Activated naive CD4-positive, alpha-beta T cell treated with anti-CD3 and anti-CD28 coated beads, Interleukin-2, amount 50 U/mL, for 72 hours (primary cell): ENCODE measurements around the gene GORASP1. TPM values are rescaled to one million over a fixed set of nuclear protein-coding genes. Genes with fewer than 3 reads are reported as not detected.

Source experiments
- ATAC-seq, 2 donors: fragments of 150-1000 bp; cut with Tn5 transposase; 2 replicates each; pipeline ENCODE4 v1.10.0; 2021; ENCODE audit warnings: mild to moderate bottlenecking in 2 of 2, moderate library complexity in 2 of 2
- DNase-seq, 2 donors: peaks; one replicate each; pipeline ENCODE4 v3.0.0; 2021 to 2022; ENCODE audit warnings: low spot score in 2 of 2
- H3K27ac Mint-ChIP-seq, 2 donors: one replicate each; pipeline ENCODE4 v1.8.0; 2022; ENCODE audit warnings: mild to moderate bottlenecking in 2 of 2, mixed read lengths in 2 of 2
- H3K36me3 Mint-ChIP-seq, 2 donors: one replicate each; pipeline ENCODE4 v1.8.0; 2022; ENCODE audit warnings: mixed read lengths in 2 of 2
- H3K9me3 Mint-ChIP-seq, 2 donors: one replicate each; pipeline ENCODE4 v1.8.0; 2022; ENCODE audit warnings: mixed read lengths in 2 of 2
- total RNA-seq, 2 donors: library from RNA; stranded (reverse); gene quantifications; one replicate each; pipeline ENCODE4 v1.2.3, GENCODE V29; 2022

The GORASP1 gene
- total RNA-seq, 2 donors from 2014 or later = 19.0 to 22.7 TPM

DNA sequence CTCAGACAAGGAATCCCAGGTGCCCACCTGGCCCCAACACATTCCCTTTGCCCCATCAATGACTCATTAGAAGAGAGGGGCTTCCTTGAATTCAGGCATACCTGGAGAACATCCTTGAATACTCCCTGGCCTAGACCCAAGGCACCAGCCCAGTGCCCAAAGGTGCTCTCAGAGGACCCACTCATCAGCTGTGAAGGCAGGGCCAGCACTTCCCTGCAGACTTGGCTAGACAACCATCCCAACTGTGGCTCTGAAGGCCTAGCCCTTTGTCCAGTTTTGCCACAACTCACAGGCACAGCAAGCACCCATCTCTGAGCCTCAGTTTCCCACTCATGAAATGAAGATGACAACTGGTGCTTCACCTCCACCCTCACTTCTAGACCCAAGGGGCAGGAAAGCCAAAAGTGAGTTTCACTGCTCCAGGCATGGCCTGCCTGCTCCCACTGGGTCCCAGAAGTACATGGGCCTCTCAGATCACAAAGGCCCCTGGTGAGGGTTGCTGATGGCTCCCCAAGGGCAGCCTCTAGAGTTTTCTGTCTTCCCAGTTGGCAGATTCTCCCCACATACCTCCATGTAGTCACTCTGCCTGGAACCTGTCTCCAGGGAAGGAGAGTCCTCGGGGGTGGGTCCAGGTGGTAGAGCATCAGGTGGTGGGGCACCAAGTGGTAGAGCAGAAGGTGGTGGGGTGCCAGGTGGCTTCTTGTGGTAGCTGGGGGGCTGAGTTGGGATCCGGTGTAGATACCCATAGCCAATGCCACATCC is 7.5 kb downstream of the GORASP1 start:
- no peak for ATAC-seq
- Mint-ChIP-seq H3K9me3 (no peaks in the 10 kb centered on the region), H3K27ac (peak overlapping the region in 1 of 2 donors; percentile 73), H3K36me3 (peaks cover 0 to 2% of the 10 kb centered on the region in 2 donors)
- DNase-seq = no peak

DNA sequence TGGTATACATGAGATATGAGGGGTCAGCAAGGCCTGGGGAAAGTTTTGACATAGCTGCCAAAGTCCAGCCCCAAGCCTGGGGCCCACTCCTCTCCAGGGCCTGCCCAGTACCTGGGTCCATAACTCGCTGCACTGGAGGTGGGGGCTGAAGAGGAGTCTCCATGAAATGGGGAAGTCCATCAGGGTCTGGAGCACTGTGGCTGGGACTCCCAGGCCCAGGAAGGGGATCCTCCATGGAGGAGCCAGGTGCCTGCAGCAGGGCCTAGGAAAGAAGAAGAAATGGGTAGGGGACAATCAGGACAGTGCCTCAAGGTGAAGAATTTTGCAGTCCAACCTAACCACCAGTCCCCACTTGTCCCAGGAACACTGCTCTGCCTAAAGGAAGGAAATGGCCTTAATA is 8.2 kb downstream of the GORASP1 start:
- no peaks in the 10 kb centered on the region for H3K9me3 Mint-ChIP-seq
- ATAC-seq = no peak

DNA sequence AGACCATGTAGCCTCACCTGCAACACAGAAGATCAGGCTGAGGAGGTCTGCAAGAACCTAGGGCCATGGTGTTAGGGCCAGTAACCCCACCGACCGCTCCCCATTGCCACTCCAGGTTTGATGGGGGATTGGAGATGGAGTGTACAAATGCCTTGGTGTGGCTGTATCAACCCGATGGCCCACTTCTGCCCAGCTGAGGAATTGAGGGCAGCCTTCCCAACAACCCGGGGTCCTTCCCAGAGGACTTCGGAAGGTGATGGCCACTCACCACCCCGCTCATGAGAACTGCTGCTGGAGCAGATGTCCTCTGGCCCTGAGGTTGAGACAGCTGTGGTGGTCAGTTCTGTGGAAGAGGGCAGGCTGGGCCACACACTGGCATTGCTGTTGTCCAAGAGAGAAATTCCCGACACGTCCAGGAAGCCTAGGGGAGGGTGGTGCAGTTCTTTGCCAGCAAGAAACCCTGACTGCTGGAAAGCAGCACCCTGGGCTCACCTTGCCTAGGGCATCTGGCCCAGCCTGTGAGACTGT is 8.9 kb downstream of the GORASP1 start:
- DNase-seq = no peak
- H3K27ac Mint-ChIP-seq = peak overlapping the region in 1 of 2 donors; percentile 22
- H3K36me3 Mint-ChIP-seq = peaks cover 0 to 6% of the 10 kb centered on the region in 2 donors
- ATAC-seq = no peak
- no peaks in the 10 kb centered on the region for H3K9me3 Mint-ChIP-seq

More for the DNA sequence above, 8.2 kb downstream of the GORASP1 start:
- Mint-ChIP-seq H3K36me3 (peaks cover 0 to 6% of the 10 kb centered on the region in 2 donors), H3K27ac (no peak overlapping the region)
- no peak for DNase-seq

DNA sequence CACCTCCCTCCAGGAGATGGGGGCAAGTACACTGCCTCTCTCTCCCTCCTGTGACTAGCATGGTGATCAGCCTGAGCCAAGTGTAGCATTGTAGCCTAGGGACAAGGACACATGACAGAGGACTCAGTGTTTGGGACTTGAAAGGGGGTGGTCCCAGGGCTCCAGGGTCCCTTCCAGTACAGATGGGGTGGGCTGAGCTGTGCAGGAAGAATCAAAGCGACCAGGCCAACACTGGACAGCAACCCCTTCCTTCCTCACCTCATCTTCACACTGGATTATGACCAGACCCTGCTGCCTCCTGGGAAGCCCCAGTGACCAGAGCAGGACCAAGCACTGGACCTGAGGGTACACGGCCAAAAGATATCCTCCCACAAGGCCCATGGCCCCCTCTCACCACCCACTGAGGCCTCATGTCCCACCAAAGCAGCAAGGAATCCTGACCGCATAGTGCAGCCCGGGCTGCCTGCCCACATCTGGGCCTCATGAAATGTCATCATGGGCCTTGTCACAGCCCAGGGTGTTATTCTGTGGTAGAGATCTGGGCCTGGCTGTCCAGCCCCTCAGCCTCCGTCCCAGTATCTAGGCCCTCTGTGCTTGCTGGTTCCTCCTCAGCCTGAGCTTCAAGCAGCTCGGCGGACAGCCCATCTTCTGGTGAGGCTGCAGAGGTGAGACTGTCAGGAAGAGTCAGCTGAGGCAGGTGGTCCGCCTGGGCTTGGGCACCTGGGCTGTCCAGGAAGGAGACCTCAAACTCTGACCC is 9.5 kb downstream of the GORASP1 start:
- ATAC-seq (no peak), DNase-seq (no peak)
- Mint-ChIP-seq H3K27ac (peak overlapping the region; percentile 22 to 45), H3K9me3 (no peaks in the 10 kb centered on the region), H3K36me3 (peaks cover 0 to 6% of the 10 kb centered on the region in 2 donors)

DNA sequence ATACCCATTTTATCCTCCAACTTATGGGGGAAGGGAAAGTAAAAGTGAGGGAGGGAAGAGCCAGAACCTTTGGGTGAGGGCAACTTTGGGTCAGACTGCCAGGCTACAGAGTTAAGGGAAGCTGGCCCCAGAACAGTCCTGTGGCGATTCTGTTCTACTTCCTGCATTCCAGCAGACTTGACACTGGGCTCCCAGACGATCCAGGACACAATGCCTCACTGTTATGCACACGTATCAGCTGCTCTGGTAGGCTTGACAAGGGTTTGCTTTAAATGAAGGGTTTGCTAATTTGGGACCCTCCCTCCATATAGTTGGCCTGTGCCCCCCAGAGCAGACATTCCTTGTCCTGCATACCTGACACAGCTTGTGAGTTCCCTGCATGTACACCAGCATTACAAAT is 10.7 kb downstream of the GORASP1 start:
- Mint-ChIP-seq H3K36me3 (peaks cover 0 to 6% of the 10 kb centered on the region in 2 donors), H3K27ac (peak overlapping the region; percentile 35 to 65), H3K9me3 (no peaks in the 10 kb centered on the region)
- DNase-seq = no peak
- ATAC-seq = no peak

DNA sequence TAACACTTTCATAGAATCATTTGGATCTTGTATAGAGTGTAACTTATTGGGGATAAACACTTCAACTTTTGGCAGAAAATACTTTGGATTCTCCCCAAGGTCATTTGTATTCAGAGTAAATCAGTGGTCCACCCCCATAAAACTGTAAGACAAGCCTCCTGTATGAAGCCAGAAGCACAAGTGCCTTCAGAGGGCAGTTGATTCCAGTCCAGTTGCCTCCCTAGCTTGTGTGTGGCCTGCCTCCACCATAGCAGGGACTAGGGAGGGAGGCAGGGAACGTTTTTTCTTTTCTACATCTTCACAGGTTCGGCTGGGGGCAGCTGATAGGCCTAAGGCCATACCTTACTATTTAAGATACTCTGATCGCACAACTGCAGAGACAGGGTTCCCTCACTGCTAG is 11.6 kb downstream of the GORASP1 start:
- no peaks in the 10 kb centered on the region for H3K9me3 Mint-ChIP-seq
- no peak for DNase-seq
- no peak overlapping the region for H3K27ac Mint-ChIP-seq
- no peak for ATAC-seq
- peaks cover 0 to 6% of the 10 kb centered on the region in 2 donors for H3K36me3 Mint-ChIP-seq

DNA sequence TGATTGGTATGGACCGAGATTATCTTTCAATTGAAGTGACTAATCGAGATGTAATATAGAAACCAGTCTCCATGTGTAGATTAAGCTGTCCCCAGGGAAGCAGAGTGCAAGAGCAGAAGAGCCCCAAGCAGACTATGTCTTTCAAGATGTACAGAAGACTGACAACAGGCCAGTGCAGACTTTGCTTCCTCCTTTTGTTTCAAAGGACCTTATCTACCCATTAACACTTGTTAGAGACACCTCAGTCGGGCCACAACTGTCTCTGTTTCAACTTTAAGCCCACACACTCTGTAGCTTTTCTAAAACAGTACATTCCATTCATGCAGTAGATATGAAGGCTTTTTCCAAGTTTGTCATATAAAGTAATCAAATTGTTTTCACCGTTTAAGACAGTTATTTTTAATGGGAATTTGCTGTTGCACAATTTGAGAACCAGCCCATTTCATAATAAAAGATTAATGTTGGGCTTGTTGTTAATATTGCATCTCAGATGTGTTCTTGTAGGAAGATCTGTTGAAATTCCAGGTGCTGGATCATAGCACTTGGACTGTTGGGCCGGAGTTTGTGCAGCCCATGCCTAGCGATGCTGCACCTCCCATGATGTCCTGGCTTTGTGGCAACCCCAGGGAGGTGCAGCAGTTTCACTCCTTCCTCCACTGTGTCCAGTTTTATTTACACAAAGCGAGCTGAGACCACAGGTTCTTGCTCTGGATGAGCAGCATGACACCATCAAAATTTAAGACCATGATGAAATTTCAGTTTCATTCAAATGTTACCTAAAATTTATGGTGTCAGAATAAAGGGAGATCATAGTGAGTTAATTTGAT is 12.4 kb downstream of the GORASP1 start:
- ATAC-seq = no peak
- Mint-ChIP-seq H3K36me3 (peaks cover 0 to 6% of the 10 kb centered on the region in 2 donors), H3K9me3 (no peaks in the 10 kb centered on the region), H3K27ac (no peak overlapping the region)
- no peak for DNase-seq

DNA sequence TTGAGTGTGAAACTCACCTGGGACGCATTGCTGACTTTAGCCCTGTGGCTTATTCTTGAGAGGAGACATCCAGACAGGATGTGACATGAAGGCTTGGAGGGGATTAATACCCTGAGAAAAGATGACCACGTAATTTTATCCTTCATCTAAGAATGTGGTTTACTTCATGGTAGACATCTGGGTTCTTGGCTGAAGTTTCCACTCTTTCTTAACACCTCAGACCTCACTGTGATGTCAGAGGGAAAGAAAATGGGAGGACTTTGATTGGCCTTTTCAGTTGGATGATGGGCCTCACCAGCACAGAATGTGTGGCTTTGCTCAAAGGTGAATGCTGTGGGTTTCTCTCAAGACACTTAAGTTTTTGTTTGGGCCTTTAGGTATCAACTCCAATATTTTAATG is 16.5 kb downstream of the GORASP1 start:
- no peaks in the 10 kb centered on the region for H3K9me3 Mint-ChIP-seq
- peak in 1 of 2 donors; percentile 71 for ATAC-seq
- peaks cover 6 to 7% of the 10 kb centered on the region in 2 donors for H3K36me3 Mint-ChIP-seq
- H3K27ac Mint-ChIP-seq = peak overlapping the region in 1 of 2 donors; percentile 38
- DNase-seq = no peak

DNA sequence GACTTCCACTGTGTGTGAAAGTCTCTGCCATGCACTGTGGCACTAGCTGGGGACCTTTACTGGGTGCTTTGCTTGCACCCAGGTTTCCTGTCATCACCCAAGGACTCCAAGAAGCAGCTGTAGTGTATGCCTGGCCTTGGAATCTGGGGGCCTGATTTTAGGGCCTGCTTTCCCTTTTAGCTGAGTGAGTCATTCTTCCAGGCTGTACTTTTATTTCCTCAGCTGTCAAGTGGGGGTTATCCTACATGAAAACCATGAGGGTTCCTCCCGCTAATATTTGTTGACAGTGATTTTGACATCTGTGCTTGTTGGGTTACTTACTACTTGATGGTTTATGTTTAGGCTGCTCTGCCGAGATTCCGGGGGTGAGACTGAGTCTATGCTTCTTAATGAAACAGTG is 18.5 kb downstream of the GORASP1 start:
- Mint-ChIP-seq H3K9me3 (no peaks in the 10 kb centered on the region), H3K36me3 (peaks cover 0 to 7% of the 10 kb centered on the region in 2 donors), H3K27ac (no peak overlapping the region)
- ATAC-seq (no peak), DNase-seq (no peak)

DNA sequence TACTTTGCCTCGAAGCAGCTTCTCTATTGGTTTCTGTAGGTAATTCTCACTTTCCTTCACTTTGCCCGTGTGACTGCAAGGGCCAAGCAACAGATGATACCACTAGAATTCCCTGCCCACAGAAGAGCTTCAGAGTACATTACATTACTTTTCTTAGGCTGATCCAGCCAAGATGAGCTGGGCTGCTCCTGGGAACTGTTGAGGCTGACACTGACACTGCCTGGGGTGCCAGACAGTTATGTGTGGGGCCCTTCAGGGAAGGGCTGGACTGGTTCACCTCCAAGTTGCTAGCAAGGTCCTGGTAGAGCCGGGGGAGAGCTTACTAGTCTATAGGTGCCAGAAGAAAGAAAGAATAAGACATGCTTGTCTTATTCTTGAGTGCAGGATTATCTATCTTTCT is 19.0 kb downstream of the GORASP1 start:
- ATAC-seq (no peak), DNase-seq (no peak)
- H3K27ac Mint-ChIP-seq = no peak overlapping the region
- no peaks in the 10 kb centered on the region for H3K9me3 Mint-ChIP-seq
- peaks cover 1 to 7% of the 10 kb centered on the region in 2 donors for H3K36me3 Mint-ChIP-seq

DNA sequence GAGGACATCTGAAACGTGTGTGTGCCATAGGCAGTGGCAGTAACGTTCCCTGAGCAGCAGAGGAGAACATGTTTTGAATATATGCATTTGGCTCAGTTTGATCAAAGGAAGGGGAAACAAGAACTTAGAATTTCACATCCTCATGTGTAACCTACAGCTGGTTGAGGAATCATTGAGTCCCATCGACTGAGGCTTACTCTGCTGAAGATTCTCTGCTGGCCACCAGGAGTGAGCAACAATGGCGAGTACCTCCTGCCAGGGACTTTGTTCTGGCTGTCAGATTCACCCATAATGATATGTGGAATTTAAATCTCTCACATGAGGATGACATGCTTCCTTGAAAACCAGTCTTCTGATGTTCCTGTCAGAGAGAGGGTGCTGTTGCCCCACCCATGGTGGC is 21.3 kb downstream of the GORASP1 start:
- no peak for ATAC-seq
- Mint-ChIP-seq H3K9me3 (peaks cover 0 to 7% of the 10 kb centered on the region in 2 donors), H3K27ac (no peak overlapping the region), H3K36me3 (peaks cover 12 to 20% of the 10 kb centered on the region in 2 donors)
- DNase-seq = no peak

DNA sequence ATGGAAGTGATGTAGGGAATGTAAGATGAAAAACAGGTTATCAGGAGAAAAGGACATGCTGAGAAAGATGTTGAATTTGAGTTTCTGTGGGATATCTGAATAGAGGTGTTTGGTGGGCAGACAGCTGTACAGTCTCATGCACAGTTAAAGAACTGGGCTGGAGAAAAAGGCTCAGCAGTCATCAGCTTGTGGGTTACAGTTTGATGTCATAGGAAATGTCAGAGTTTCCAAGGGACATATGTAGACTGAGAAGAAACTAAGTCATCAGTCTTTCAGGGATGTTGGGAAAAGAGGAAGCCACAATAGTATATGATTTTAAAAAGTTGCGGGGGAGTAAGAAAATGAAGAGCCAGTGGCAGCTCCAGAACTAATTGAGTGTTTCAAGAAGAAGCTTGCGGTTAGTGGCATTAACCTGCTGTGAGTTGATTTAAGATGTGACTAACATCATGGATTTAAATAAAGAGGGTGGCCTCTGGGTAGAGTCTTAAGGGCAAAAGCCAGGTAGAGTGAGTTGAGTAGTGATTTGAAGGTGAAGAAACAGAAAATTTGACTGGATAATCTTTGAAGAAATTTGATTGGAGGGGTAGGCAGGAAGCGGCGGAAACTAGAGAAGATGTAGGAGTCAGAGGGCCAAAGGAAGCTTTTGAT is 24.6 kb downstream of the GORASP1 start:
- Mint-ChIP-seq H3K9me3 (peaks cover 0 to 7% of the 10 kb centered on the region in 2 donors), H3K36me3 (peaks cover 12 to 20% of the 10 kb centered on the region in 2 donors)
- peak; percentile 75 to 96 for ATAC-seq

DNA sequence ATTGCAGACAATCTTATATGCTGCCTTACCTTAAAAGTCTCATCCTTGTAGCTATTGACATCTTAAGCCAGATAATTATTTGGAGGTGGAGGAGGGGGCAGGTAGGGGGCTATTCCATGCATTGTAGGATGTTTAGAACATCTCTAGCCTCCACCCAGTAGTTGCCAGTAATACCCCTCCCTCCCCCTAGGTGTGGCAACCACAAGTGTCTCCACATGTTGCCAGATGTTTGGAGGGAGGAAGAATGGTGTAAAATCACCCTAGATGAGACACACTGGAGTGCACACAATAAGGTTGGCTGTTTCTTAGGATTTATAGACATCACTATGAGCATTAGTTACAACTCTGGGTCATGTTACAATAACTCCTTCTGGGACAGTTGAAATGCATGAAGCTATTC is 27.4 kb downstream of the GORASP1 start:
- peak overlapping the region in 1 of 2 donors; percentile 41 for H3K27ac Mint-ChIP-seq
- peaks cover 5 to 31% of the 10 kb centered on the region in 2 donors for H3K36me3 Mint-ChIP-seq
- ATAC-seq (no peak), DNase-seq (no peak)
- peaks cover 0 to 7% of the 10 kb centered on the region in 2 donors for H3K9me3 Mint-ChIP-seq

More for the DNA sequence above, 24.6 kb downstream of the GORASP1 start:
- peak overlapping the region; percentile 74 to 91 for H3K27ac Mint-ChIP-seq
- DNase-seq = no peak

DNA sequence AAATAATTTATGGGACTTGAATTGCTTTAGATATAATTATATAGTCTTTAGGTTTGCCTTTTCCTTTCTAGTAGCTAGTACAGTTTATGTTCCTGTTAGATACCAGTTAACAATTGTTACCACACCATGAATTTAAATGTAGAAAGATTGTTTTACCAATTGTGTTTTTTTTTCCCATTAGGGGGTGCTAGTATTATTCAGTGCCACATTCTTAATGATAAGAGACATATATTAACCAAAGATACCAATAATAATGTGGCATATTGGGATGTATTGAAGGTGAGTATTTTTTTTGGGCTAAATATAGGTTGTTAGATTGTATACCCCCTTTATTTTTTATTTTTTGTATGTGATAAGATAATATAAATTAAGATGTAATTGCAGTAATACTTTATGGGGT is 27.9 kb downstream of the GORASP1 start:
- ATAC-seq (no peak), DNase-seq (no peak)
- peaks cover 5 to 36% of the 10 kb centered on the region in 2 donors for H3K36me3 Mint-ChIP-seq
- H3K9me3 Mint-ChIP-seq = peaks cover 0 to 7% of the 10 kb centered on the region in 2 donors
- H3K27ac Mint-ChIP-seq = no peak overlapping the region

DNA sequence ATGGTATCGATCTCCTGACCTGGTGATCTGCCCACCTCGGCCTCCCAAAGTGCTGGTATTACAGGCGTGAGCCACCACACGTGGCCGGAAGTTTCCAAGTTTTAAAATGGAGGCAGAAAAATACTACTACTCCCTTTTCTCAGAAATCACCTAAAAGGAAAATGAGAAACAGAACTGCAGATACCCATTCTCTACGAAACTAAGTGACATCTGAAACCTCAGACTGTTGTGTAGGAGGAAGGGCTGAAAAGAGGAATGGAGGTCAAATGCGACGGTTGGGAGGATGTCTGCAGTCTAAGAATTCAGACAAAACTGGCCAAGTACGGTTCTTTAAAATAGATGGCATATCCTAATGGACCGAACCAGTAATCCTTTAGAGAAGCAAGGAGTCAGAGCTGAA is 31.5 kb downstream of the GORASP1 start:
- ATAC-seq = no peak
- H3K27ac Mint-ChIP-seq = peak overlapping the region in 1 of 2 donors; percentile 57
- no peak for DNase-seq
- H3K9me3 Mint-ChIP-seq = no peaks in the 10 kb centered on the region
- H3K36me3 Mint-ChIP-seq = peaks cover 0 to 30% of the 10 kb centered on the region in 2 donors

DNA sequence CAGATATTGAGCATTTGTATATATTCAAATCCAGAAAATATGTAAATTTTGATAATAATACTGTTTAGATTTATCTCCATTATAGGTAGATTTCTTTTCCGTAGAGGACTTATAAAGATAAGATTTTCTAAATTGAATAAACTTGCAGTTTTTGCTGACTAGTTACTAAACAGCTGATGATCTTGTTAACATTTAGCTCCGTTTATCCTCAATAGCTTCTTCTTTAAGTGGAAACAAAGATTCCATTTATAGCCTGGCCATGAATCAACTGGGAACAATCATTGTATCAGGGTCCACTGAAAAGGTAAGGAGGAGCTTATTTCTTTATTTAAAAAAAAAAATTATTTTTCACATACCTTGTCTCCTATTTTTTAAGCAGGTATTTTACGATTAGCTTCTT is 38.9 kb downstream of the GORASP1 start:
- no peak for ATAC-seq
- Mint-ChIP-seq H3K9me3 (no peaks in the 10 kb centered on the region), H3K27ac (no peak overlapping the region), H3K36me3 (peaks cover 4 to 15% of the 10 kb centered on the region in 2 donors)
- no peak for DNase-seq
